A673 (cell line): ENCODE results near the gene CDC42BPA.

Experiments used
- CTCF ChIP-seq: fragments of 300-800, 200-600 bp; sonication (generic); conservative IDR thresholded peaks from 2 replicates; pipeline ENCODE4 v1.5.1; 2017; ENCODE audit warnings: low read depth, mild to moderate bottlenecking, antibody characterized with exemption, low read length, moderate library complexity, mixed read lengths
- EZH2 ChIP-seq: fragments of 200-600 bp; sonication (generic); IDR thresholded peaks from 2 replicates; pipeline ENCODE4 v1.6.1; 2017; ENCODE audit warnings: borderline replicate concordance, low read depth, mild to moderate bottlenecking, mixed read lengths, antibody characterized with exemption, low read length; ENCODE audit not compliant: poor library complexity, severe bottlenecking

- no peak for TF ChIP-seq CTCF
- TF ChIP-seq EZH2 = no peak
Observed at GRCh38 chr1:226960256-226960655, 358.0 kb downstream of the CDC42BPA start.
